HG03378 (cell line): ENCODE measurements around the gene COQ2.
"Not testable (repeated sequence)": the region's sequence is repeated elsewhere in the genome, so short reads cannot be mapped to it uniquely, and the experiment has no call there.

ENCODE experiments used
- ATAC-seq: cut with Tn5 transposase; IDR thresholded peaks from one replicate; pipeline ENCODE4 v1.9.1; 2021; ENCODE audit warnings: mild to moderate bottlenecking, moderate library complexity; ENCODE audit not compliant: unreplicated experiment

The COQ2 gene

DNA sequence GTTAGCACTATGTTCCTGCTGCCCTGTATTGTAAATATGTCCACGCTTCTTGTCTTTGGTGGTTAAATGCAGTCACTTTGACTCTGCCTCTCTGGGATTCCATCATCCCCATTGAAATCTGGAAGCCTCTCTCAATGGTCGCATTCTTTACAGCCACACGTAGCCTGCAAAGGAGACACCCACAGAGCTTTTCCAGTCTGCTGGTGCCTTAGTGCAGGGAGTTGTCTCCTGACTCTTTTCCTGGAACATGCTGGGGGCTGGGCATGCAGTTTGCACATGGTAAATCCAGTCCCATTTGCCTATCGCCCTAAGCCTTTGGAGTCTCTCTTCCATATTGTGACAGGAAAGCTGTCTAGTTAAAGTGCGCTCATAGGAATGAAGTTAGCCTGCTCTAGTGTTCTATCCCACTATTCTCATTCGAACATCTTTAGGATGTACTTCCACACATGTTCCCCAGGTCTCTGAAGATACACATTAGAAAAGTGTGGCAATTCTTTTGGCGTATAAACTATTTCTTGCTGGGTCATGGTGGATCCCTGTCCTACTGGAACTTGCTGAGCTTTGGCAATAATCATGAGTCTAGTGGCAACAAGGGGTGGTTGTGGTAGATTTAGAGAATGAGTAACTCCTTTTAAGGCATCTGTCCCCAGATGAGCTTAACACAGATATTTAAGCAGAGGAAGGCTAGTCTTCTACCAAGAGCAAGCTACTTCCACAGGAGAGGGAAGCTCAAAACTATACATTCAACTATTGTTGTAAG is 33.7 kb downstream of the COQ2 start:
- no peak for ATAC-seq

DNA sequence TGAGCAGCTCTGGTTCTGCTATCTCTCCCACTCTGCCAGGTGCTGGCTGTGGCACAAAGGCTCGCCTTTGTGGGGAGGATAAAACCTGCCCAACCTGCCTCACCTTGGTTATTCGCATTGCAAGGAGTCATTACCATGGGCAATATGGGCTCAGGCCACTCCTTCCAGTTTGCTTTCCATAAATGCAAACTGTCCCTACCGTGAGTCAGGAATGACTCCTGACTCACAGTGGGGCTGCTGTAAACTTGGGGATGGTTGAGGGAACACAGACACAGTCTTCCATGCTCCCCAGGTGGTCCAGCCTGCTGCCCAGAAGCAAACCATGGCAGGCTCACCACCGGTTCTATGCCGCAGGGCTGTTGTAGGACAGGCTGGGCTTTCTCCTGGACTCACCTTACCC is 36.1 kb downstream of the COQ2 start:
- no peak for ATAC-seq

DNA sequence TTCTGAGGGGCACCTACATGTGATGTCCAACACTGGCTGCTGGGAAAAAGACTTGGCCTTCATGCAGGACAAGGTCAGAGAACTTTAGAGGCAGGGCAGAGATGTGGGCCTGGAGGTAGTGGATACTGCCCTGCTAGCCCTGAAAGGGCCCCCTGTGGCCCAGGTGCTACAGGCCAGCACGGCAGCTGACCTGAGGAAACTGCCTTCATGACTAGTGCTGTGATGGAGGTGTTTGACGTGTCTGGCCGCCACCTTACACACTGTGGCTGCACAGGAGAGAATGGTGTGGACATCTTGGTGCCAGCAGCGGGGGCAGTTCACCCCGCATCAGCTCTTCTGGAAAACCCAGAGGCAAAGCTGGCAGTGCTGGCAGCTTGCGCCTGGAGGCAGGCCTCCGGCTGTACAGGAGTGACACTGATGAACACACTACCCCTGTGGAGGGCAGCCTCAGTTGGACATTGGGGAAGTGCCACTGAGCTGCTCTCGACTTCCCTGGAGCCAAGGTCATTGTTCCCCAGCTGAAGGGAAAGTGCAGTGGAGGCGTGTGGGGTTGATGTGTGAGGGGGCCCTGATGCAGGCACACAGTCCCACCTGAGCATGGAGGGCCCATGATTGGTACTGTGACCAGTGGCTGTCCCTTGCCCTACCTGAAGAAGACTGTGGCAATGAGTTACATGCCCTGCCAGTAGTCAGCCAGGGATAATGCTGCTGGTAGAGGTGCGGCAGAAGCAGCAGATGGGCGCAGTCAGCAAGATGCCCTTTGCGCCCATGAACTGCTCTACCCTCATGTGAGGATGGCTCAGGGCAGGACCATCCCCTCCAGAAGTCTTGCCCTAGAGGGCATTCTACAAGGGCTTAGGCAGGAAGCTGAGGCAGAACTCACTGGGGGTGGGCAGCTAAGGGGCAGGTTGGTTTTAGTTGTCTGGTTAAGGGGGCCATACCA is 36.9 kb downstream of the COQ2 start:
- ATAC-seq, result no peak

DNA sequence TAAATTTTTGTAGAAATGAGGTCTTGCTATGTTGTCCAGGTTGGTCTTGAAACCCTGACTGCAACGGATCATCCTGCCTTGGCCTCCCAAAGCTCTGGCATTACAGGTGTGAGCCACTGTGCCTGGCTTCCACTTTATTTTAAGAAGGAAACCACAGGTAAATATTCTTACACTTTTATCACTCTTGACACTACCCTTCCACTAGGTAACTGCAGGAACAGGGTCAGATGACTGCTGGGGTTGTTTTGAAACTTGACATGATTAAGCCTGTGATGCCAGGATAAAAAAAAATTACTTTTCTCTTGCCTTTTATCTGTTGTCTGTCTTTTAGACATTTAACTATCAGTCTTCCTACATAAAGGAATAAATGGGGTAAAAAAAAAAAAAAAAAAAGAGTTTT is 43.5 kb downstream of the COQ2 start:
- no peak for ATAC-seq

DNA sequence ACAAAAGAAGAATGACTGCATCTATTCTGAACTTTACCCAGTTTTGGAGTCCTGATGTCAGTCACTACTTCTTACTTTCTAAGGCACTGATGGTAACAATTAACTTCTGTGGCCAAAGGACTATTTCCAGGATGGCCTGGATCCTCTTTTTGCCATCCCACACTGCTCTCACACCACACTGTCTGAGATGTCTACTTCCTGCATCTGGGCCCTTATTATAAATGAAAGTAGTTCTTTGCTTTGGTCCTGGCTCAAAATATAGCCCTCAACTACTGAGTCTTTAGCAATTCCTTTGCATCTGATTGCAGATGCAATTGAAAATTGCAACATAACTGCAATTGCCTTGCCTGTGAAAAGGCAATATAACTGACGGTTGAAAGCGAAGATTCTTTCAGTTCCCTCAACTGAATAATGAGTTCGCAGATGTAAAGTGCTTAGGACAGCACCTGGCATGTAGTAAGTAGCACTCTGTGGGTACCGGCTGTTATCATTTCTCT is 44.2 kb downstream of the COQ2 start:
- ATAC-seq, result peak; percentile 88

DNA sequence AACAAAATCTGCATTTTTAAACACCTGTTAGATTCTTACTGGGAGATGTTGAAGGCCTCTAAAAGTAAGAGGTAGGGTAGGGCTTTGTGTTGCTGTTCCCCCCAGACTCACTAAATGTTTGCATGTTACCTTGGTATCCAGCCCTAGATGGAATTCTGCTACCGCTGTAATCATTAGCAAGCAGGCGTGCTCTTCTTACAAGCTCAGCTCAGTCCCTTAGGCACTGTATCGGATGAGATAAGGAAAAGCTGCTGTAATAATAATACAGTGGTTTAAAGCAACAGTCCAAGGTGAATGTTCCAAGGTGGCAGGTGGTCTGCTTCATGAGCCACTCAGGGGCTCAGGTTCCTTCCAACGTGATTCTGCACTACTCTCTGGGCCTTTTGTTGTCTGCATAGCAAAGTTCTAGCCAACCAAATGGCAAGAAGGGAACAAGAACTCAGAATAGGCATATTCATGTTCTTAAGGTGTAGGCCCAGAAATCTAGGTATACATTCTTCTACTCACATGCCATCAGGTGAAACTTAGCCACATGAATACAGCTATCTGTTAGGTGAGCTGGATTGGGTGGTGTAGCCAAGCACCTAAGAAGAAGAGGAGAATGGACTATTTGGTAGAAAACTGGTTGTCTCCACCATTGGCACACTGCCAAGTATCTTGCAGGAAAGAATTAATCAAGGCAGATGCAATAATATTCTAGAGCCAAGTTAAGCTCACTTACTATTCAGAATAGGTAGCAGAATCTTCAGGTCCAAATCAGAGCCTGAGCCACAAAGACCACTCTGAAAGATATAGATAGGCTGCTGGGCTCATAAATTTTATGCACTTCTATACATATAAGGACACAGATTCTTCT is 46.0 kb downstream of the COQ2 start:
- ATAC-seq, result no peak

DNA sequence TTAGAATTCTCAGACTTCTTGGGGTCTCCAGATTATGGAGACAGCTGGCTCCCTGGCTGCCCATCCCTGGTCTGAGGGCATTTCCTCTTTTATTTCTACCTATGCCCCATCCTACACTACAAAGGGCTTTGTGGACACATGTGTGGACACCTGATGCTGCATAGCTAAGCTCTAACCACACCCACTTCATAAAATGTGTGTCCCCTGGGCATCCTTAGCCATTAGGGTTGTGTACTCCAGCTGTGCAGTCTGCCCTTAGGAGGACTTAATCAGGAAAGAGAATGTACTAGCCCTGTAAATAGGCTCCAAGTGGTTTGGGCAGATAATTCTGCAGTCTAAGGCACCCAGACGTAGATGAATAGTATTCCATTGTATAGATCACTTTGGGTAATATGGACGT is 47.0 kb downstream of the COQ2 start:
- ATAC-seq, result no peak

DNA sequence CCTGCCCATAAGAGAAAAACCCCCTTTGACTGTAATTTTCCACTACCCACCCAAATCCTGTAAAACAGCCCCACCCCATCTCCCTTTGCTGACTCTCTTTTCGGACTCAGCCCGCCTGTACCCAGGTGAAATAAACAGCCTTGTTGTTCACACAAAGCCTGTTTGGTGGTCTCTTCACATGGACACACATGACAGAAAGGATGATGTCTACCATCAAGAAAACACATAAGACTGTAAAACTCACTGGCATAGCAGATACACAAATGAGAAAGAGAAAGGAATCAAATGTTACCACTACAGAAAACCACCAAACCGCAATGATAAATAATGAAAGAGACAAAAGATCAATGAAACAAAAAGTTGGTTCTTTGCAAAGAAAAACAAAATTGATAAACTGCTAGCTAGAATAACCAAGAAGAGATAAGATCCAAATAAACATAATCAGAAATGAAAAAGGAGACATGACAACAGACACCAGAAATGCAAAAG is 48.9 kb downstream of the COQ2 start:
- peak; percentile 33 for ATAC-seq

DNA sequence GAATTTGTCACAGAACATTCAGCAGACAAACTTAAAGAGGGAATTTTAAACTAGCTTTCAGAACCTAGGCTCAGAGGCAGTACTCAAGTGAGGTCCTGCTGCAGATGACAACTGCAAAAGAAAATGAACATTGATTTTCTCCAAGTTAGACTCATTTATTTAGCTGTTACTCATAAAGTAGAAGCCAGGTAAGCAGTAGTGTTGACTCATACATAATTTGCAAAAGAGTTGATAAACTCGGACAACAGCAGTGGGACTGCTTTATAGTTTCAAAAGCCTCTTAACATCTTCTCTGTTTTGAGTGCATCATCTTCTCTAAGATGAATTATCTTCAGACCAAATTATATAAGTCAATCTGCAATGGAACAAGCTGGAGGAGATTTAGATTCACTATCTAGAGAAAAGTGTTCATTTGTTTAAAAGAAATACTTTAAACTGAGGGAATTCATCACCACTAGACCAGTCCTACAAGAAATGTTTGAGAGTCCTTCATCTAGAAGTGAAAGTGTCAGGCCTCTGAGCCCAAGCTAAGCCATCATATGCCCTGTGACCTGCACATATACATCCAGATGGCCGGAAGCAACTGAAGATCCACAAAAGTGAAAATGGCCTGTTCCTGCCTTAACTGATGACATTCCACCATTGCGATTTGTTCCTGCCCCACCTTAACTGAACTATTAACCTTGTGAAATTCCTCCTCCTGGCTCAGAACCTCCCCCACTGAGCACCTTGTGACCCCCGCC is 49.5 kb downstream of the COQ2 start:
- ATAC-seq, result no peak

DNA sequence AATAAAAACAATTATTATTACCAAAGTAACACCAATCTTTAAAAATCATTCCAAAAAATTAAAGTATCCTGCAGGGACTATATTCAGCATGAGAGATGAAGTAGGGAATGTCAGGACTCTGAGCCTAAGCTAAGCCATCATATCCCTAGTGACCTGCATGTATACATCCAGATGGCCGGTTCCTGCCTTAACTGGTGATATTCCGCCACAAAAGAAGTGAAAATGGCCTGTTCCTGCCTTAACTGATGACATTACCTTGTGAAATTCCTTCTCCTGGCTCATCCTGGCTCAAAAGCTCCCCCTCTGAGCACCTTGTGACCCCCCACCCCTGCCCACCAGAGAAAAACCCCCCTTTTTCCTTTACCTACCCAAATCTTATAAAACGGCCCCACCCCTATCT is 50.2 kb downstream of the COQ2 start:
- ATAC-seq, result not testable (repeated sequence)

DNA sequence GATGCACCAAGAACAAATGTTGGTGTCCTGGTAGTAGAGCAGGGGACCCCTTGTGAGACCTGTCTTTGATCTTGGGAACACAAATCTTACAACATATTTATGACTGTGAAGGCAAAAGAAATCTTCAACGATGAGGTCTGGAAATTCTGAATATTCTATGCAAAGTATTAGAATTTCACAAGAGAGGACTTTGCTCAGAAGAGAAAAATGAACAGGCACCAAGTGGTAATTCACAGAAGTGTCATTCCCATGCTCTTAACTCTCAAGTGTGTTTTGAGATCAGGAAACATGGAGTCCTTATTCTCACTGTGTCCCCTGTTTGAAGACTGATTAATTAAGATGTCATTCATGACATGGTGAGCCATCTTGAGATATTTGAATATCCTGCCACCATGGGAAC is 52.5 kb downstream of the COQ2 start:
- ATAC-seq, result no peak

DNA sequence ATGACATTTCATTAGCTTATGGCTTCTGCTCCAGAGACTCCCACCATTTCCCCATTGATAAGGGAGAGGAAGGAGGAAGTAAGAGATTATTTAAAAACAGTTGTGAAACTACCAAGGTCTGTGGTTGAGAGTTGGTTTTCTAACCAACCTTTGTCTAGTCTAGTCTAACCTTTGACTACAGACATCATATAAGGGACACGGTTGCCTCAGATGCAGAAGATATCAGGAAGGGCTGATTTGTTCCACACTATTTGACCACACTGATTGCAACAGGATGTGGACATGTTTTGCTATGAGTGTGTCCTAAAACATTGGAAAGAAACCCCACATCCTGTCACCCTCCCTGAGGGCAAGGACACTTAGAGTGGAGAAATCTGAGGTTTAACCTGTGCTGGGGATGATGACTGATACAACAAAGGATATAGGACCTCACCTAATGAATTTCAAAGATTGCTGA is 53.0 kb downstream of the COQ2 start:
- peak; percentile 76 for ATAC-seq

DNA sequence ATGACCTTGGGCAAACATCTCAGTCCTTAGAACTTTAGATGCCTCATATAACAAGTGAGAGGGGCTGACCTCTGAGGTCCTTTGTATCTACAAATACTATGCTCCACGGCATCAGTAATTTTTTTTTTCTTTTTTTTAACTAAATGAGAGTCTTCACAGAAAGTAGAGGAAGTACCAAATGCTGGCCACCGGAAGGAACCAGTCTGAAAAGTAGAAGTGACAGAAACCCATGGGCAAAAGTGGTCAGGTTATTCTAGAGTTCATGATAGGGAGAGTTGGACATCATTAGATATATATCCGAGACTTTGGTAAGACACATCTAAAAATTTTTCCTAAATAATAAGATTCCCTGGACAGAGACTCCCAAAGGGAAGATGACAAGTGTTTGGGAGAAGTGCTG is 53.7 kb downstream of the COQ2 start:
- ATAC-seq, result no peak

DNA sequence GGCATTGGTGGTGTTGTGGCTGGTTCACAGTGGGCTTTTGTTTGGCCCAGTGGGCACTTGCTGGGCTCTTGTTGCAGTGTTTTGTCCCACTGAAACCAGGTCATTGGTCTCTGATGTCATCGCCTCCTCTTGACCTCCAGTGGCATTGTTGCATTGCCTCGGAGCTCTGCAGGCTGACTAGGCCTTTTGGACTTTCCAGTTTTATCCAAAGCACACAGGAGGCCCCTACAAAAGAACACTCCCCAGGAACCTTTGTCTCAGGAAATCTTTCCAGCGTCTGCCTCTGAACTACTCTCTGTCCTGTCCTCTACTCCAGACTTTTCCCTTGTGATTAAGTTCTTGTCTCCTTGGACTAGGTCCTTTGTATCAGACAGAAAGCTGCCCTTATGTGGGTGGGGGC is 54.8 kb downstream of the COQ2 start:
- no peak for ATAC-seq

DNA sequence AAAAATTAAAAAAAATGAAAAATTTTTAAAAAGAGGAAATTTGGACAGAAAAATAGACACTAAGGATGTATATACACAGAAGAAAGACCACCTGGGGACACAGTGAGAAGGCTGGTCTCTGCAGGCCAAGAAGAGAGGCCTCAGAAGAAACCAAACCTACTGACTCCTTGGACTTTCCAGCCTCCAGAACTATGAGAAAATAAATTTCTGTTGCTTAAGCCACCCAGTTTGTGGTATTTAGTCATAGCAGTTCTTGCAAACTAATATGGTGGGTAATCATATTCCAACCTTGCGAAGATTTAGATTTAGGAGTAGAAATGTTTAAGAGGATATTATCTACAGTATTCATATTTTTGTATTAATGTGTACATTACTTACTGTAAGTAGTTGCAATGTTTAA is 56.4 kb downstream of the COQ2 start:
- no peak for ATAC-seq

DNA sequence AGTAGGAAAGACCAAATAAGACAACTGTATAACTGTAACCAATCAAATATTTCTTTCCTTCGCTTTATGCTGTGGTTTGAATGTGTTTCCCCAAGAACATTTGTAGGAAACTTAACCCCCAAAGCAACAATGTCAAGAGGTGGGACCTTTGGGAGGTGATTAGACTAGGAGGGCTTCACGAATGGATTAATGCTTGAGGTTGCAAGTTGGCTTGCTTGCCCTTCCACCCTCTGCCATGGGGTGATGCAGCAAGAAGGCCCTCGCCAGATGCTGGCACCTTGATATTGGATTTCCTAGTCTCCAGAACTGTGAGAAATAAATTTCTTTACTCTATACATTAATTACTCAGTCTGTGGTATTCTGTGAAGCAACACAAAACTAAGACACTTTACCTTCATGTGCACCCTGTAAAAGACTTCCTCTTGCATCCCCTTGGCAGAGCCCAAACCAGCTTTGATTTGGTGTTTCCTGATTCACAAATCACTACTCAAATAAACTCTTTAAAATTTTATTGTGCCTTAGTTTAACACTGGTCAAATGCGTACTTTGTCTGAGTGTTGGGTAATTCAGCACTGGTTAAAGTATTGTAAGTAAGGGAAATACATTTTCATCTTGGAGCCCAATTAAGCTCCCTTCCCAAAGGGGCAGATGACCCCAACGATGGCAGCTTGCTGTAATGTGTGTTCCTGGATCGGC is 59.9 kb downstream of the COQ2 start:
- ATAC-seq, result no peak

DNA sequence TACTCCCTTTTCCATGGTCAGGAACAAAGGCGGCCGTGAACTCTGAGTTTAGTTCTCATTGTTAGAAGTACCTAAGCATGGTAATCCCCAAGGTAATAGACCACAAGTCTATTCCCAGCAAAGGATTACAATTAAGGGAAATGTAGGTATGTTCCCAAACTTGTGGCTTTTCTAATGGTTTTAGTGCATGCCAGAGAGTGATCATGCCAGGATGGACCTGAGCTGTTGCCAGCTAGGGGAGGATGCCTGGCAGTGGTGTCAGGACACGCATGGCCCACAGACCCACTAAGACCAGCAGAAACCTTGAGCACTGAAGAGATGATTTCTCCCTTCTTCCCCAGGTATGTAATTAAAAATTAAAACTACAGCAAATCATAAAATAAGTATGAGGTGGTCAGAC is 60.8 kb downstream of the COQ2 start:
- no peak for ATAC-seq

DNA sequence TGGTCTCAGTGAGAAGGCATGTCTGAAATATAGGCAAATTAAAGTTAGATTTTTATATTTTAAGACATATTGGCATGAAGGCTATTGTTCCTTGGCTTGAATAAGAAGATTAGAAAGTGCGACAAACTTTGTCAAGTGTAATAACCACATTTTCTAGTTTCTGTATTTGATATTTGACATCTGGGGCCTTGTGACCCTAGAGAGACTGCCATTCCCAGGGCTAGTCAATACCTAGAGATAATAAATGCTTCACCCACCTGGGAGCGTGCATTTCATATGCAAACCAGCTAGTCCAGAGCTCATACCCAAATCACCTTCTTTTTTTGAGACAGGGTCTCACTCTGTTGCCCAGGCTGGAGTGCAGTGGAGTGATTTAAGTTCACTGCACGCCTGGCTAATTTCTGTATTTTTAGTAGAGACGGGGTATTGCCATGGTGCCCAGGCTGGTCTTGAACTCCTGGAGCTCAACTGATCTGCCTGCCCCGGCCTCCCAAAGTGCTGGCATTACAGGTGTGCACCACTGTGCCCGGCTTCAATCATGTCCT is 62.6 kb downstream of the COQ2 start:
- peak; percentile 35 for ATAC-seq
